Astrocyte of the cerebellum (primary cell): Measurements from ENCODE around the gene RPUSD3.

Experiments
- DNase-seq: peaks from one replicate; pipeline ENCODE4 v3.0.0-alpha.2; 2011; ENCODE audit warnings: low read depth
- H3K4me3 ChIP-seq: 2 replicates; pipeline ENCODE4 v1.5.1; 2011; ENCODE audit warnings: mild to moderate bottlenecking, low read depth, low read length, moderate library complexity
- CTCF ChIP-seq: IDR thresholded peaks from 2 replicates; pipeline ENCODE4 v1.5.1; 2012; ENCODE audit warnings: low read length, low read depth, moderate library complexity, mild to moderate bottlenecking; ENCODE audit errors: missing control alignments
- in situ Hi-C: cut with HindIII; loops from 2 replicates; pipeline ENCODE4 v1.10.0; 2017; ENCODE audit warnings: low sequenced_read_pairs

The RPUSD3 gene

GRCh38 chr3:9828801-9829755 lies 14.7 kb downstream of the RPUSD3 start:
- DNase-seq: no peak
- in situ Hi-C loops: no loop called here
- TF ChIP-seq CTCF: no peak
- H3K4me3 ChIP-seq: no peak overlapping the region

GRCh38 chr3:9826815-9827573 lies 16.8 kb downstream of the RPUSD3 start:
- no peak overlapping the region for H3K4me3 ChIP-seq
- peak; percentile 19 for TF ChIP-seq CTCF
- in situ Hi-C loops: no loop called here
- DNase-seq: no peak

- no peak for TF ChIP-seq CTCF
- DNase-seq: no peak
- in situ Hi-C loops: no loop called here
Measured at GRCh38 chr3:9825451-9826040, 18.3 kb downstream of the RPUSD3 start.

GRCh38 chr3:9820946-9821345 lies 22.9 kb downstream of the RPUSD3 start:
- in situ Hi-C loops: no loop called here
- no peak overlapping the region for H3K4me3 ChIP-seq
- DNase-seq: no peak
- TF ChIP-seq CTCF: peak; percentile 61

More at GRCh38 chr3:9825451-9826040, 18.3 kb downstream of the RPUSD3 start:
- no peak overlapping the region for H3K4me3 ChIP-seq

GRCh38 chr3:9820543-9820942 lies 23.3 kb downstream of the RPUSD3 start:
- in situ Hi-C loops: no loop called here
- TF ChIP-seq CTCF: no peak

GRCh38 chr3:9818666-9819335 lies 25.0 kb downstream of the RPUSD3 start:
- DNase-seq: no peak
- in situ Hi-C loops: no loop called here
- H3K4me3 ChIP-seq: no peak overlapping the region
- no peak for TF ChIP-seq CTCF

More at GRCh38 chr3:9820543-9820942, 23.3 kb downstream of the RPUSD3 start:
- no peak for DNase-seq
- H3K4me3 ChIP-seq: no peak overlapping the region
